A673 (cell line): ENCODE measurements around the gene C4orf50.

Experiments
- CTCF ChIP-seq: fragments of 300-800, 200-600 bp; sonication (generic); conservative IDR thresholded peaks from 2 replicates; pipeline ENCODE4 v1.5.1; 2017; ENCODE audit warnings: low read depth, mild to moderate bottlenecking, antibody characterized with exemption, low read length, moderate library complexity, mixed read lengths
- EZH2 ChIP-seq: fragments of 200-600 bp; sonication (generic); IDR thresholded peaks from 2 replicates; pipeline ENCODE4 v1.6.1; 2017; ENCODE audit warnings: borderline replicate concordance, low read depth, mild to moderate bottlenecking, mixed read lengths, antibody characterized with exemption, low read length; ENCODE audit not compliant: poor library complexity, severe bottlenecking

GRCh38 chr4:6056976-6057766, 38.9 kb upstream of the C4orf50 start:
- TF ChIP-seq CTCF (no peak), EZH2 (no peak)
